GM21381 (cell line): ENCODE results near the gene FZD7.

Source experiments
- ATAC-seq: cut with Tn5 transposase; IDR thresholded peaks from one replicate; pipeline ENCODE4 v1.9.1; 2021; ENCODE audit warnings: mild to moderate bottlenecking, moderate library complexity; ENCODE audit not compliant: unreplicated experiment

The FZD7 gene

DNA sequence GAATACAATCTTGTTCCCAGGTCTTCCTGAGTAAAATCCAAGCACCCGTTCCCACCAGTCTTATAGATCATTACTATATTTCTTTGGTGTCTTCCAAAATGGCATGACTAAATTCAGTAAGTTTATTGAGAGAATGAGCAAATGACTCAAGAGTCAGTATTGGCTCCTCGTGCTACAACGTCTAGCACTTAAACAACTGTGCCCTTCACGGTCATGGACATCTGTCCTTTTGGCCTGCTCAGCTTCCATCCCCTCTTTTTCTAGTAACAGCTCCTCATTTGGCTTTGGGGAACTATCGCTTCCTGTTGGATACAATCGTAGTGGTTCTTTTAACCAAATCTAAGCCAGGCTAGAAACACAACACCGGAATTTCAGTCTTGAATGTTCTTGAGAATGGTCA is 24.1 kb upstream of the FZD7 start:
- ATAC-seq, result no peak

DNA sequence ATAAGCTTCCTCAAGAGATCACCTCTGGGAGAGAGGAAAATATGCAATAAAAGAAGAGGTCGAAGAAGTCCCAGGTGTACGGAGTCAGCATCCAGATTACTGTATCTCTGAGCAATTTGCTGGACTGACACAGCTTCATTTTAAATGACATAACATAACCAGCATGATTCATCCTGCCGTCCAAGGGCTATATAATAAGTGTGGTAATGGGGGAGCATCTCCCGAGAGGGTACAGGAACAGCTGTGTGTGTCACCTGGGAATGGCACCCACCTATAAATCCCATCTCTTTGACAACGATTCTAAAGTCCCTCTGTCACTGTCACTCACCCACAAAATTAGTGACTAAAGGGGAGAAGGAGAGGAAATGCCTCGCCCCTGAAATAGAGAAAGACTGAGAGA is 19.3 kb upstream of the FZD7 start:
- no peak for ATAC-seq

GRCh38 chr2:202014759-202015211 is 18.9 kb upstream of the FZD7 start:
- ATAC-seq, result no peak

- no peak for ATAC-seq
Observed at GRCh38 chr2:202015471-202015870, 18.2 kb upstream of the FZD7 start.

GRCh38 chr2:202016579-202017227 is 17.0 kb upstream of the FZD7 start:
- no peak for ATAC-seq

DNA sequence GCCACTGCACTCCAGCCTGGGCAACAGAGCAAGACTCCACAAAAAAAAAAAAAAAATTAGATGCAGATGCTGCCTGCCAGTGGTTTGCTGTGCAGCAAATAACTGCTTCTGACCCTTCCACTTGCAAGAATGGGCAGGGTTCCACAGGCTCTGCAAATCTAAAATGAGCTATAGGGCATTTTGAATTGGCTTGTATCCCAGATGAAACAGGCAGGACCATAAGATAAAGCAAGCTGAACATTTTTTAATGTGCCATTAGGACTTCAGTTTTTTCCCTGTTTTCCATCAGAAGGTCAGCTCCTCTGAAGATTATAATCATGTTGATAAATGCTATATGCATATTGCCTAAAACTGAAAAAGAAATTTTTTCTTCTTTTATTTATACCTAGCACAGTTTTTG is 15.7 kb upstream of the FZD7 start:
- ATAC-seq, result no peak

DNA sequence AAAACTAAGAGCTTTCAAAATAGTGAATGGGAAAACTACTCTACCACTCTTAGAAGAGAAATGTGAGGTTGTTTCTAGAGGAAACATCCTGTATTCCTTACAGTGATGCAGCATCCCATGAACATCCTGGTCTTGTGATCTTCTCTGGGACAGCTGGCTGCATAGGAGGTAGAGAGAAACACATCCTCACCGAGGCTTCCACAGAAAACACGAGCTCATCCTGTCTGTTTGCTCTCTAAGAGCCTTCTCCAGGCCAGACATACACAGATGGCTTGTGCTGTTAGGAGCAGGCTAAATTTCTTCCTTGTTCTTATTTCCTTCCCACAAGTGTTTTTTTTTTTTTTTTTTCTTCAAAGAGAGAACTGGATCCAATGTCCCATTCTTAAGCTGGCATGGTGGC is 14.7 kb upstream of the FZD7 start:
- no peak for ATAC-seq

DNA sequence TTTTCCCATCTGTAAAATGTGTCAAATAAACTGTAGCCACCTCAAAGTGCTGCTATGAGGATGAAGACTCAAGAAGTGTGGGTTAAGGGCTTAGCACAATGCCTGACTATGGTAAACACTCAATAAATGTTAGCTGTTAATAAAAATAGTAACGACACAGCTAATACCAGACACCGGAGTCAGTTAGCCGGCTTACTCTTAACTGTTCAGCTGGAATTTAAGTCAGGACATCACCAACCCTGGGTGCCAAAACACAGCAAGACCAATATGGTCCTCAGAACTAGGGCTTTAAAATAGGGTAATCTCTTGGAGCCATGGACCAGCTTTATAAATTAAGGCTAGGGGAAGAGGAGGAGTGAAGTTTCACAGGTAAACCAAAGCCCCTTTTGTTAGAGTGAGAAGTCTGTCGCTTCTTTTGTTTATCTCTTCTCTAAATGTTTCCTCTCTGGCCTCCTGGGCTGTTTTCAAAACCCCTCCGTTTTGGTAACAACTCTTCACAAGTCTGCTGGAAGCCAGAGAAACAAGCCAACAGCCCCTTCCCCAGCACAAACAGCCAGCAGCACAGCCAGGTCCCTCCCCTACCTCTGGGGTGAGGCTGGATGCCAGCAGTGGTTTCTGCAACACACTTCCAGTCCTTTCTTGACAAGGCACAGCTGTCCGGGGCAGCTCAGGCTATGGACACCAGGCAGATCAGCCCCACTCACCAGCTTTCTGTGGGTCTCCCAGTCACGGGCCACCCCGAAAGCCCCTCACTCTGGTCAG is 13.8 kb upstream of the FZD7 start:
- no peak for ATAC-seq

GRCh38 chr2:202022755-202023154 is 10.9 kb upstream of the FZD7 start:
- no peak for ATAC-seq

GRCh38 chr2:202023198-202023903 is 10.3 kb upstream of the FZD7 start:
- ATAC-seq, result no peak

- no peak for ATAC-seq
Observed at GRCh38 chr2:202023904-202024266, 9.8 kb upstream of the FZD7 start.

DNA sequence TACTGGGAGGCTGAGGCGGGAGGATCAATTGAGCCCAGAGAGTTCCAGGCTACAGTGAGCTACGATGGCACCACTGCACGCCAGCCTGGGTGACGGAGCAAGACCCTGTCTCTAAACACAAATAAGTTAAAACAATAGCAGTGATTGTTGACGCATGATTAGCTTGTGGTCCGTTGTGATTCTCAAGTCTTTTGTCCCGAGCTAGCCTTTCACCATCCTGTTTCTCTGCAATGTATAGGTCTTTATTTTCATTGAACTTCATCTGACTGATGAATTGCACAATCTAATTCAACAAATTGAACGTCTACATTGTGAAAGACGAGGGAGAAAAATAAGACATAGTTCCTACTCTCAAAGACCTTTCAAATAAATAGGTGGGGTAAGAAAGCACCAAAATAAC is 8.8 kb upstream of the FZD7 start:
- no peak for ATAC-seq

DNA sequence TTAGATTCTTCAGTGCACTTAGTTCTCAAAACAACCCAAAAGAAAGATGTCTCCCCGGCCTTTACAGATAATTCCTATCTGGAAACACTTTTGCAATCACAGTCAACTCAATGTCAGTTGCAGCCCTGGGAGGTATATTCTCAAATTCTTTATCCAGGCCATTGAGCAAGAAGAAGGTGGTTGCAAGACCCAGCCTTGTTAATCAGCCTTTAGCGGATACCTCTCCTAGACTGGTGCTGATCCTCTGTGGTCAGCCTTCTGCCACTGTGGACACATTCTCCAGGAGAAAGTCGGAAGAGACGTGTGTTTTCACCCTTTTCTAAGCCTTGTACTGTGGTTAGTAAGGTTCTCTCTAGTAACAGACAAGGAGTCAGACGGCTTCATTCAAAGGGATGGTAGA is 7.8 kb upstream of the FZD7 start:
- ATAC-seq, result no peak

DNA sequence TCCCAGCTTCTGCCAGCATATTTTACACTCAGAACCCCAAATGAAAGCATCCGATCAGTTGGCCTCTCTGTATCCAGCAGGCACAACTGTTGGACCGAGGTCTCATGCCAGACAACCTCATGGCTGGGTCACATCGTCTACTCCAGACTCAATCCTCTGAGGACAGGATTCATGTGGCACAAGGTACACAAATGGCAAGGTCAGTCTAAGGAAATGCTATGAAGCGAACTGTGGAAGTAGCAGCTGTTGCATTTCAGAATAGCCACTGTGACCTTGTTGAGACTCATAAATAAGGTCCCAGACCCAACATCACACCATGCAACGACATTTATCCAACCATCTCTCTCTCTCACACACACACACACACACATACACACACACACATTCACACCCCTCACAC is 7.1 kb upstream of the FZD7 start:
- no peak for ATAC-seq

DNA sequence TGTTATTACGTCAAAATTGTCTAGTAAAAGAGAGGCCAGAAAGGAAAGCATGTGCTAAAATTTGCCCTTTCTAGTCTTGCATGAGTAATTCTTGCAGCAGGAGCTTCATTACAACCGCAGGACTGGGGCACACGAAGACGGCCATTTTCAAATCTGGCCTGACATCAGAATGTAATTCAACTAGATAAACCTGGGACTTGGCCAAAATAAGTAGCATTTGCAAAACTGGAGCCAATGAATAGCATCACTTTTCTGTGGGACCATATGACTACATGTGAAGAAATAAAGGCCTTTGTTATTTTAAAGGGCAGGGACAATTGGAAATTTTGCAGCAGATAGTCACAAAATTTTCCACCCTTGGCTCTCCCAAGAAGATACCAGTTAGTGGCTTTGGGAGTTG is 3.0 kb upstream of the FZD7 start:
- ATAC-seq, result no peak

DNA sequence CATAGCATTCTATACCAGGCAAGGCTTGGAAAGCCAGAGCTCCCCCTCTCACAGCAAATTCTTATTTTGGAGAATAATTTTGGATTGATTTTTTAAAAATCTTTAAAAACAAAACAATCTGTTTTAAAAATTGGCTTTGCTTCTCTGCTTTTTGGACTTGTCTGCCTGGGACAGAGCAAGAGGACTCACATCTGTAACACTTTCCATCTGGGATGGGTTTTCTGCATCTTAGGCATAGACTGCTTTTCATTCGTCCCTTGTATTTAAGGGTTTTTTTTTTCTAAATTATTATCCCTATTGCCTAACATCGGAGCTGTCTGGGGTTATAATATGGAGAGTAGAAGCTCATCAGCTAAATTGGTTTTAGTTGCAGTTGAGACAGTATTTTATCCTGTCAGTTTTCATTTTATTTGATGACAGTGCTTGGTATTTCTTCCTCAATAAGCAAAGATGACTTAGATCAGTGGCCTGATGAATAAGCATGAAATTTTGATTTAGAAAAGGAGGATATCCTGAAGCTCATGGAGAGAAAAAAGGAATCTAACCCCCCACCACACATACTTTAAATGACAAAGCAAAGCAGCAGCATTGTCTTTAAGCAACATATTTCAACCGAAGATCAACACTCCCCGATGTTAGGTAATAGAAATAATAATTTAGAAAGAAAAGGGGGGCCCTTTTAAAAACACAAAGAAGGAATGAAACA is 2.3 kb upstream of the FZD7 start:
- no peak for ATAC-seq

DNA sequence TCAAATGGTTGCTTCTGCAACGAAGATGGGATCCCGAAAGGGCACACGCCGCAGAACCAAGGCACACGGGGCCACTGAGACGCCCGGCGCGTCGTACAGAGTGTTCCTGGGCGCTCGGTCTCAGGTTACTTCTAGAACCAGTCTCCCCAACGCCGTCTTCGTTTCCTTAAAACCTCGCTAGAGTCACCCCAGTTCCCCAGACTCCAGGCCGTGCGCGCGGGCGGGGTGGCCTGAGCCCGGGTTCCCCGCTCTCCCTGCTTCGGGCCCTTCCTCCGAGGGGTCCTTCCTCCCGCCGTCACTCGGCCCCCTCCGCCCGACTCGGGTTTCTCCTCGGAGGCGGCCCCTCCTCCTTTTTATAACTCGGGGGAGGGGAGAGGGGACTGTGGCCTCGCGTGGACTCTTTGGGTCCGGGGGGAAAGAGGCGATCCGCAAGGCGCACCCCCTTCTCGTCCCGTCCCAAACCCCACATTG is 774 bp upstream of the FZD7 start:
- ATAC-seq, result peak; percentile 8

GRCh38 chr2:202034249-202035088 is 814 bp downstream of the FZD7 start:
- peak; percentile 9 for ATAC-seq

GRCh38 chr2:202035089-202035940 is 1.7 kb downstream of the FZD7 start:
- no peak for ATAC-seq
